Adipocyte (in vitro differentiated cells): ENCODE measurements around the gene THRB.

Source experiments
- DNase-seq: peaks from one replicate; pipeline ENCODE4 v3.0.0-alpha.2; 2015; ENCODE audit warnings: low read depth
- H3K27me3 ChIP-seq: replicated peaks from 2 replicates; pipeline ENCODE4 v1.7.0; 2013; ENCODE audit warnings: mild to moderate bottlenecking, low read length, moderate library complexity; ENCODE audit not compliant: control insufficient read depth, insufficient read depth
- H3K36me3 ChIP-seq: 2 replicates; pipeline ENCODE4 v1.7.0; 2013; ENCODE audit warnings: low read length, mild to moderate bottlenecking, moderate library complexity; ENCODE audit not compliant: control insufficient read depth, insufficient read depth, severe bottlenecking
- H3K4me1 ChIP-seq: 2 replicates; pipeline ENCODE4 v1.7.0; 2013; ENCODE audit warnings: mild to moderate bottlenecking, low read length, moderate library complexity; ENCODE audit not compliant: control insufficient read depth, insufficient read depth
- H3K4me3 ChIP-seq: 2 replicates; pipeline ENCODE4 v1.7.0; 2013; ENCODE audit warnings: mild to moderate bottlenecking, low read length, moderate library complexity
- H3K9ac ChIP-seq: 2 replicates; pipeline ENCODE4 v1.7.0; 2013; ENCODE audit warnings: mild to moderate bottlenecking, low read length, moderate library complexity
- H3K9me3 ChIP-seq: 2 replicates; pipeline ENCODE4 v1.7.0; 2013; ENCODE audit warnings: mild to moderate bottlenecking, low read length, moderate library complexity; ENCODE audit not compliant: control insufficient read depth

Gene THRB

GRCh38 chr3:24498796-24499195 lies 4.1 kb upstream of the THRB start:
- DNase-seq: no peak
- Histone ChIP-seq H3K4me1 (peaks cover 23% of the 10 kb centered on the region), H3K9me3 (no peaks in the 10 kb centered on the region), H3K4me3 (no peak overlapping the region), H3K9ac (no peak overlapping the region), H3K36me3 (no peaks in the 10 kb centered on the region), H3K27me3 (no peaks in the 10 kb centered on the region)

DNA sequence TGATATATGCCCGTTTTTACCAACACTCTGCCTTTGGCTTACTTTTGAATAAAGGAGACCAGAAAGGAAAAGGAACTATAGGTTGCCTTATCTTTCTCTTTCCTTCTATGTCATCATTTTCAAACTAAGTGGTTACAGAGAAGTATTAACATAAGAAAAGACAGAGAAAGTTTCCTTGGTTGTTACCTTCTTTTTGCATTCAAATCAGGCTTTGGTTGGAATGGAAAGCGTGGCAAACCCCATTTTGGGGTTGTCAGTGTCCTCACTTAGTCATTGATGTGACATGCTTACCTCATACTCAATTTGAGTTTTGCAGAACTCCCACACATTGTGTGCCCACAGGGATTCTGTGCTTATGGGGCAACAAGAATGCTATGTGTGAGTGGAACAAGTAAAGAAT lies 3.7 kb upstream of the THRB start:
- Histone ChIP-seq H3K36me3 (no peaks in the 10 kb centered on the region), H3K4me3 (no peak overlapping the region), H3K27me3 (no peaks in the 10 kb centered on the region), H3K4me1 (peaks cover 25% of the 10 kb centered on the region), H3K9me3 (no peaks in the 10 kb centered on the region), H3K9ac (no peak overlapping the region)
- DNase-seq: no peak

- Histone ChIP-seq H3K4me1 (peaks cover 29% of the 10 kb centered on the region), H3K9ac (no peak overlapping the region), H3K36me3 (no peaks in the 10 kb centered on the region), H3K9me3 (no peaks in the 10 kb centered on the region), H3K4me3 (no peak overlapping the region), H3K27me3 (no peaks in the 10 kb centered on the region)
- DNase-seq: no peak
Observed at GRCh38 chr3:24497942-24498341, 3.3 kb upstream of the THRB start.

GRCh38 chr3:24496529-24497482 lies 2.2 kb upstream of the THRB start:
- Histone ChIP-seq H3K27me3 (no peaks in the 10 kb centered on the region), H3K9ac (no peak overlapping the region), H3K4me1 (peaks cover 36% of the 10 kb centered on the region), H3K4me3 (no peak overlapping the region), H3K9me3 (no peaks in the 10 kb centered on the region), H3K36me3 (no peaks in the 10 kb centered on the region)
- no peak for DNase-seq

- Histone ChIP-seq H3K9me3 (no peaks in the 10 kb centered on the region), H3K27me3 (no peaks in the 10 kb centered on the region), H3K36me3 (no peaks in the 10 kb centered on the region), H3K9ac (peak overlapping the region; percentile 89), H3K4me3 (peak overlapping the region; percentile 93), H3K4me1 (peaks cover 39% of the 10 kb centered on the region)
- DNase-seq: no peak
Observed at GRCh38 chr3:24495326-24495994, 810 bp upstream of the THRB start.

- Histone ChIP-seq H3K4me3 (peak overlapping the region; percentile 93), H3K4me1 (peaks cover 47% of the 10 kb centered on the region), H3K27me3 (no peaks in the 10 kb centered on the region), H3K36me3 (no peaks in the 10 kb centered on the region), H3K9ac (peak overlapping the region; percentile 89), H3K9me3 (no peaks in the 10 kb centered on the region)
- peak; percentile 67 for DNase-seq
Observed at GRCh38 chr3:24493746-24494617, 668 bp downstream of the THRB start.

- H3K36me3 ChIP-seq: no peaks in the 10 kb centered on the region
- peaks cover 48% of the 10 kb centered on the region for H3K4me1 ChIP-seq
- H3K9ac ChIP-seq: peak overlapping the region; percentile 89
- H3K4me3 ChIP-seq: peak overlapping the region; percentile 93
- no peaks in the 10 kb centered on the region for H3K27me3 ChIP-seq
- DNase-seq: no peak
- H3K9me3 ChIP-seq: no peaks in the 10 kb centered on the region
Observed at GRCh38 chr3:24492971-24493551, 1.6 kb downstream of the THRB start.

DNA sequence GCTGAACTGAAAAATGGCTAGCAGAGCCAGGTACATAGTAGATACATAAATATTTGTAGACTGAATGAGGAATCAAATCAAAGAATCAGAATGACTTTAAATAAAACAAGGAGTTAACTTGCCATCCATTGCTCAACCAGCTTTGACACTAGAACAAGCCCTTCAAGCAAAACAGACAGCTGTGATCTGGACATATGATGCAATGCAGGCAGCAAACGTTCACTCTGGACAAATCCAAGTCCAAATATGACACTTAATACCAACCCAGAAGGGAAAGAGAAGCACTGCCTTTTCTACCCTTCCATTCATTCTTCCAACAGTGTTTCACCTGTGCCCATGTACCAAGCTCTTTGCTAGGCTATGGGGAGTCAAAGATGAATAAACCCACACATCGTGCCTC lies 4.5 kb downstream of the THRB start:
- H3K27me3 ChIP-seq: no peaks in the 10 kb centered on the region
- peak; percentile 71 for DNase-seq
- H3K4me3 ChIP-seq: peak overlapping the region; percentile 51
- H3K9ac ChIP-seq: no peak overlapping the region
- H3K36me3 ChIP-seq: no peaks in the 10 kb centered on the region
- H3K9me3 ChIP-seq: no peaks in the 10 kb centered on the region
- peaks cover 64% of the 10 kb centered on the region for H3K4me1 ChIP-seq

DNA sequence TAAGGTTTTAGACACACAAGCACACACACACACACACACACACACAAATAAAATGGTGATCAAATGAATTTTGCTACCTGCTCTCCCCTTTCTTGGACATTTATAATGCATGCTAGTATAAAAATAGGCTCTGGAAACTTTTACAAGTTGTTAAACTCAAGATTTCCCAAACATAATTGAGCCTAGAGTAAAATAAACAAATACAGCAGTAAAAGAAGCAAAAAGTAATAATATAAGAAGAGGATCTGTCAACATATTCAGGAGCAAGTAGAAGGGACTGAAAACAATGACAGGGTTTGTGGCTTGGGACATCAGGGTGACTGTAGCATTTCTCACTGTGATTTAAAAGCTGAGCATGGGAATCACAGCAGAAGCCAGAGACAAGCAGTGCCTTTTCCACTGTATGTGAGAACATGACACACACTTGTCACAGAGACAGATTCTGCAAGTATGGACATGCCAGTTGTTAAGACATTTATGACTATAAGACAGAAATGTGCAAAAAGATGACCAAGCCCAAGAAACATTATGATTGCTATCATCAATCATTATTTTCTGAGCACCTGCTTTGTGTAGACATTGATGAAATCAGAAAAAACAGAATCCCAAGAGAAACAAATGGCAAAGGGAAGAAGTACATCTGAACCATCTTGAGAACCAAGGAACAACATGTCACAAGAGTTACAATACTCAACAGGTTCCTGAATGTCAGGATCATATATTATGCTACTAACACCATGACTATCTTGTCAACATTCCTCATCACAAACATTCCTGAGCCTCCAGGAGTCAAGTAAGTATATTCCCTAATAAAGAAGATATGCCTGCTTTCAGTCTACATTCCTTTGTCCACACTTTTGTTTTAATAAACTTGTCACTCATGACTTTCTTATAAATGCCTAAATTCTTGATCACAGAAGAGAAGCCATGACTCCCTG lies 7.1 kb downstream of the THRB start:
- peaks cover 60% of the 10 kb centered on the region for H3K4me1 ChIP-seq
- H3K4me3 ChIP-seq: no peak overlapping the region
- DNase-seq: no peak
- H3K27me3 ChIP-seq: no peaks in the 10 kb centered on the region
- no peaks in the 10 kb centered on the region for H3K9me3 ChIP-seq
- H3K9ac ChIP-seq: no peak overlapping the region
- H3K36me3 ChIP-seq: no peaks in the 10 kb centered on the region

DNA sequence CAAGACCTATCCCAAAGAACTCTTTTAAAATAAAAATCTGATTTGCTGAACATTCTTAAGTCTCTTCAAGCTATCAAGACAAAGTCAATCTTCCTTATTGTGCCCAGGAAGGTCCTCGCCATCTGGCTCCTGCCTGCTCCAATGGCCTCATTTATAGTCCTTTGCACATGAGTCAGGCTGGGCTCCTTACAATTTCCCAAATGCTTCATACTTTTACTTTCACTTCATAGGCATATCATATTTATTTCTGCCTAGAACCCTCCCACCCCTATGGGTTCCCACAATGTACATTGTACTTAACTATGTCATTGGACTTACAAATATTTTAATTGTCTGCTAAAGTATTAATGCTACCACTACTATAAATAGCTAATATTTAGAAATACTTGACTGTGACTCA lies 9.1 kb downstream of the THRB start:
- no peak overlapping the region for H3K9ac ChIP-seq
- H3K9me3 ChIP-seq: no peaks in the 10 kb centered on the region
- H3K27me3 ChIP-seq: no peaks in the 10 kb centered on the region
- peaks cover 49% of the 10 kb centered on the region for H3K4me1 ChIP-seq
- DNase-seq: no peak
- H3K36me3 ChIP-seq: no peaks in the 10 kb centered on the region
- H3K4me3 ChIP-seq: peak overlapping the region; percentile 20
